ENCODE results near the gene GFPT2.
A peak's percentile ranks its signal among the peaks of the same experiment; 100 is the strongest.

Gene GFPT2

GRCh38 chr5:180297587-180298282 lies 55.4 kb downstream of the GFPT2 start:
- no peak for DNase-seq (ENCODE audit: low read depth, low spot score)
- TF ChIP-seq, protein P1, sequence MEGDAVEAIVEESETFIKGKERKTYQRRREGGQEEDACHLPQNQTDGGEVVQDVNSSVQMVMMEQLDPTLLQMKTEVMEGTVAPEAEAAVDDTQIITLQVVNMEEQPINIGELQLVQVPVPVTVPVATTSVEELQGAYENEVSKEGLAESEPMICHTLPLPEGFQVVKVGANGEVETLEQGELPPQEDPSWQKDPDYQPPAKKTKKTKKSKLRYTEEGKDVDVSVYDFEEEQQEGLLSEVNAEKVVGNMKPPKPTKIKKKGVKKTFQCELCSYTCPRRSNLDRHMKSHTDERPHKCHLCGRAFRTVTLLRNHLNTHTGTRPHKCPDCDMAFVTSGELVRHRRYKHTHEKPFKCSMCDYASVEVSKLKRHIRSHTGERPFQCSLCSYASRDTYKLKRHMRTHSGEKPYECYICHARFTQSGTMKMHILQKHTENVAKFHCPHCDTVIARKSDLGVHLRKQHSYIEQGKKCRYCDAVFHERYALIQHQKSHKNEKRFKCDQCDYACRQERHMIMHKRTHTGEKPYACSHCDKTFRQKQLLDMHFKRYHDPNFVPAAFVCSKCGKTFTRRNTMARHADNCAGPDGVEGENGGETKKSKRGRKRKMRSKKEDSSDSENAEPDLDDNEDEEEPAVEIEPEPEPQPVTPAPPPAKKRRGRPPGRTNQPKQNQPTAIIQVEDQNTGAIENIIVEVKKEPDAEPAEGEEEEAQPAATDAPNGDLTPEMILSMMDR (IDR thresholded peaks at IDR 0.05; ENCODE audit: insufficient read depth, low read length, missing control alignments): no peak
- H3K4me3 ChIP-seq (ENCODE audit: low read depth, low read length): no peak overlapping the region
- ChIA-PET CTCF (interaction anchor here (0.9 to 1.3 kb wide), 2 partner anchors 11 to 173 kb away, joined by 3 to 8 read pairs; no protein-coding TSS in a partner anchor), POLR2A (no interaction called here)

GRCh38 chr5:180296771-180297170 lies 56.4 kb downstream of the GFPT2 start:
- H3K4me3 ChIP-seq (ENCODE audit: low read depth, low read length): no peak overlapping the region
- CTCF ChIA-PET: interaction anchor here (1.3 to 7.7 kb wide), 5 partner anchors 10 to 174 kb away, joined by 8 to 279 read pairs (median 80); no protein-coding TSS in a partner anchor
- POLR2A ChIA-PET: no interaction called here

DNA sequence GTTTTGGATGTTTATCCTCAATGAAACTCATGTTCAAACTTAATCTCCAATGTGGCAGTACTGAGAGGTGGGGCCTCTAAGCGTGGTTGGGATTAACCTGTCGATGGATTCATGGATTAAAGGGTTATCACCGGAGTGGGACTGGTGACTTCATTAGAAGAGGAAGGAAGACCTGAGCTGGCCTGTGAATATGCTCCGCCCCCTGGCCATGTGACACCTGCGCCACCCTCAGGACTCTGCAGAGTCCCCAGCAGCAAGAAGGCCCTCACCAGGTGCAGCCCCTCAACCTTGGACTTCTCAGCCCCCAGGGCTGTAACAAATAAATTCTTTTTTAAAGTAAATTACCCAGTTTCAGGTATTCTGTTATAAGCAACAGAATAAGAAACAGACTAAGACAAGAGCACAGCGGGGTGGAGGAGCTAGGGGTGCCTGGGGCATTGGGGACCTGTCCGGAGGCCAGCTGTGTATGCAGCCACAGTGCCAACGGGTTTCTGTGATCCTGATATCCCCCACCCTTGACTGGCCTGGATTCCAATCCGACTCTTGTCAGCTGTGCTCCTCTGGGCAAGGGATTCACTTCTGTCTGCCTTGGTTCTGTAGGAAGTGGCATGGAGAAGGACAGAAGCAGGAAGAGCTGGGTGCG lies 58.1 kb downstream of the GFPT2 start:
- no peak overlapping the region for H3K4me3 ChIP-seq (ENCODE audit: low read depth, low read length)
- DNase-seq (ENCODE audit: low read depth, low spot score): no peak
- POLR2A ChIA-PET: no interaction called here
- CTCF ChIA-PET: interaction anchor here (1.1 to 7.7 kb wide), 17 partner anchors 11 to 421 kb away, joined by 3 to 279 read pairs (median 9); partner anchors contain the start of gene GFPT2
- TF ChIP-seq, protein P1 (IDR thresholded peaks at IDR 0.05; ENCODE audit: insufficient read depth, low read length, missing control alignments): no peak

More at GRCh38 chr5:180296771-180297170, 56.4 kb downstream of the GFPT2 start:
- no peak for DNase-seq (ENCODE audit: low read depth, low spot score)
- TF ChIP-seq, protein P1 (IDR thresholded peaks at IDR 0.05; ENCODE audit: insufficient read depth, low read length, missing control alignments): no peak

GRCh38 chr5:180294411-180294810 lies 58.7 kb downstream of the GFPT2 start:
- DNase-seq (ENCODE audit: low read depth, low spot score): no peak

DNA sequence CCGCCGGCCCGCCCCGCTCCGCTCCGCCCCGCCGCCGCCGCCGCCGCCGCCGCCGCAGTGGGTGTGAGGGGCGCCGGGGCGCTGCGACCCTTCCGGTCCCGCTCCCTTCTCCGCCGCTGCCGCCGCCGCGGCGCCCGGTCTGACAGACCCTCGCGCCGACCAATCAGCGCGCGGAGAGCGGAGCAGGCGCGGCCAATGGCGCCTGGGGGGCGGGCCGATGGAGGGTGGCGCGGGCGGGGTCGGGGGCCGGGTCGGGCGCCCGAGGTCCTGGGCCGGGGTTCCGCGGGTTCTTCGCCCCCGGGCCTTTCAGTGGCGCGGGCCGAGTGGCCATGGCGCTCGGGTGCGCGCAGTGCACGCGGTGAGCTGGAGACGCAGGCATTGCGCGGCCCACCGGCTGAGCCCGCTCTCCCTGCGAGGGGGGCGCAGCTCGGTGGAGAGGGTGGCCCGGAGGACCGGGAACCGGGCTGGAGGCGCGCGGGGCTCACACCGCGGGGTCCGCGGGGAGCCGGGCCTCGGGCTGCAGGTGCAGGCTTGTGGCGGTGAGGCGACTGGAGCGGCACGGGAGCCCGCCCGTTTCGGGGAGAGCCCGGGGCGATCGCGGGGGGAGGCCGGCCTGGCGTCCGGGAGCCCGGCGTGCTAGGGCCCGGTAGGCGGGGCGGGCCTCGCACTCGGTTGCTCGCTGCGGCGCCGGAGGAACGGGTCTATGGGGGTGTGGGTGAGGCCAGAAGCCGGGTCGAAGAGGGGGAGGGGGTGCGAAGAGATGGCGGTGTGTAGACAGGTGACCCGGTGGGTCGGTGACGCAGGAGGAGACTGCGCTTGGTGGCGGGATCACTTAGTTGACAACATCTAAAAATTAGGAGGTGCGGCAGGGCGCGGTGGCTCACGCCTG lies 60.9 kb downstream of the GFPT2 start, which contains the start of gene MAPK9:
Gene MAPK9 (minus strand): TSS at position 141 of the 889 bp plus-strand sequence. CDS start 11,522 bp downstream, outside the sequence.
- TF ChIP-seq, protein P1 (IDR thresholded peaks at IDR 0.05; ENCODE audit: insufficient read depth, low read length, missing control alignments): no peak
- POLR2A ChIA-PET: interaction anchor here (0.6 kb wide), 1 partner anchor 669 kb away, joined by 3 read pairs; the partner anchor contains the start of gene HNRNPH1
- CTCF ChIA-PET: interaction anchor here (0.9 to 7.7 kb wide), 24 partner anchors 9 to 314 kb away, joined by 3 to 279 read pairs (median 4); no protein-coding TSS in a partner anchor
- no peak for DNase-seq (ENCODE audit: low read depth, low spot score)
- peak within 1 kb of the TSS; percentile 76 for H3K4me3 ChIP-seq (ENCODE audit: low read depth, low read length)

More at GRCh38 chr5:180294411-180294810, 58.7 kb downstream of the GFPT2 start:
- ChIA-PET POLR2A (no interaction called here), CTCF (interaction anchor here (0.6 to 7.7 kb wide), 28 partner anchors 8 to 425 kb away, joined by 3 to 279 read pairs (median 4); partner anchors contain the start of gene GFPT2)
- TF ChIP-seq, protein P1 (IDR thresholded peaks at IDR 0.05; ENCODE audit: insufficient read depth, low read length, missing control alignments): no peak
- no peak overlapping the region for H3K4me3 ChIP-seq (ENCODE audit: low read depth, low read length)
